ENCODE results near the gene ASB3.
A peak's percentile ranks its signal among the peaks of the same experiment; 100 is the strongest.

DNA sequence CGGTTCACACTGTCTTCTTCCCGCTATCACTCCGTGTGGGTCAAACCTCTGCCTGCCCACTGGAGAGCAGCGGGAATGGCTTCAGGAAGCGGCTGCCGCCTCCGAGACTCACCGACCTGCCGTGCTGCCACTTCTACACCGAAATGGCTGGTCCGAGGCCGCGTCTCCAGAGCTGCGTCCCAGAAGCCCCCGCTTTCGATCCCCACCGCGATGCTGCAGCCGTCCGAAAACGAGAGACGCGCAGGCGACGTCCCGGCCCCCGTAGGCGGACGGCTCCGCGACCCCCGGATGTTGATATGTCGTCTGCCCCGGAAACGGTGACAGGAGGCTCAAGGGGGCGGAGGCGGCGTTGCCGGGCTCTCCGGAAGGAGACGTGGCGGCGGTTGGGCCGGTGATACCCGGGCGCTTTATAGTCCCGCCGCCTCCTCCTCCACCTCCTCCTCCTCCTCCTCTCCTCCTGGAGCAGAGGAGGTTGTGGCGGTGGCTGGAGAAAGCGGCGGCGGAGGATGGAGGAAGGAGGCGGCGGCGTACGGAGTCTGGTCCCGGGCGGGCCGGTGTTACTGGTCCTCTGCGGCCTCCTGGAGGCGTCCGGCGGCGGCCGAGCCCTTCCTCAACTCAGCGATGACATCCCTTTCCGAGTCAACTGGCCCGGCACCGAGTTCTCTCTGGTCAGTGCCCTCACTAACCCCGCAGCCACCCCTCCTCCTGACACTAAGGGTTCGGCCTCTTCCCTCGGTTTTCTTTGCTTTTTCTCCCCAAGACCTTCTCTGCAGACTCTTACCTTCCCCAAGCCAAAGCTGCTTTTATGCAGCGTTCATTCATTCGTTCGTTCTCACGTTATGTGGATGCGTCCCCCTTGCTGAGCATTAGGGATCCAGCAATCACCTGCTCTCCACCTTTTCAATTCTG, at the start of gene ASB3, which contains the start of gene ERLEC1:
- TF ChIP-seq, protein P1, sequence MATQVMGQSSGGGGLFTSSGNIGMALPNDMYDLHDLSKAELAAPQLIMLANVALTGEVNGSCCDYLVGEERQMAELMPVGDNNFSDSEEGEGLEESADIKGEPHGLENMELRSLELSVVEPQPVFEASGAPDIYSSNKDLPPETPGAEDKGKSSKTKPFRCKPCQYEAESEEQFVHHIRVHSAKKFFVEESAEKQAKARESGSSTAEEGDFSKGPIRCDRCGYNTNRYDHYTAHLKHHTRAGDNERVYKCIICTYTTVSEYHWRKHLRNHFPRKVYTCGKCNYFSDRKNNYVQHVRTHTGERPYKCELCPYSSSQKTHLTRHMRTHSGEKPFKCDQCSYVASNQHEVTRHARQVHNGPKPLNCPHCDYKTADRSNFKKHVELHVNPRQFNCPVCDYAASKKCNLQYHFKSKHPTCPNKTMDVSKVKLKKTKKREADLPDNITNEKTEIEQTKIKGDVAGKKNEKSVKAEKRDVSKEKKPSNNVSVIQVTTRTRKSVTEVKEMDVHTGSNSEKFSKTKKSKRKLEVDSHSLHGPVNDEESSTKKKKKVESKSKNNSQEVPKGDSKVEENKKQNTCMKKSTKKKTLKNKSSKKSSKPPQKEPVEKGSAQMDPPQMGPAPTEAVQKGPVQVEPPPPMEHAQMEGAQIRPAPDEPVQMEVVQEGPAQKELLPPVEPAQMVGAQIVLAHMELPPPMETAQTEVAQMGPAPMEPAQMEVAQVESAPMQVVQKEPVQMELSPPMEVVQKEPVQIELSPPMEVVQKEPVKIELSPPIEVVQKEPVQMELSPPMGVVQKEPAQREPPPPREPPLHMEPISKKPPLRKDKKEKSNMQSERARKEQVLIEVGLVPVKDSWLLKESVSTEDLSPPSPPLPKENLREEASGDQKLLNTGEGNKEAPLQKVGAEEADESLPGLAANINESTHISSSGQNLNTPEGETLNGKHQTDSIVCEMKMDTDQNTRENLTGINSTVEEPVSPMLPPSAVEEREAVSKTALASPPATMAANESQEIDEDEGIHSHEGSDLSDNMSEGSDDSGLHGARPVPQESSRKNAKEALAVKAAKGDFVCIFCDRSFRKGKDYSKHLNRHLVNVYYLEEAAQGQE (IDR thresholded peaks at IDR 0.05; ENCODE audit: low read depth): no peak
- TF ChIP-seq EP300 (IDR thresholded peaks at IDR 0.05; ENCODE audit: borderline replicate concordance) (no peak), TAF1 (IDR thresholded peaks at IDR 0.05; ENCODE audit: low read depth) (peak; percentile 87)

All from Ishikawa (cell line).